Suprapubic skin (tissue), 4 donors: Measurements from ENCODE around the gene SFR1. TPM values are rescaled to one million over a fixed set of nuclear protein-coding genes. Genes with fewer than 3 reads are reported as not detected.

Experiments used
- DNase-seq, 2 donors: peaks; one replicate each; pipeline ENCODE4 v3.0.0-alpha.2; 2019; ENCODE audit warnings: low spot score in 2 of 2
- H3K27ac ChIP-seq: fragments of 200-600 bp; sonication (generic); one replicate; pipeline ENCODE4 v1.5.1; 2019
- H3K27me3 ChIP-seq: fragments of 200-600 bp; sonication (generic); one replicate; pipeline ENCODE4 v1.5.1; 2019
- H3K36me3 ChIP-seq: fragments of 200-600 bp; sonication (generic); one replicate; pipeline ENCODE4 v1.5.1; 2019
- H3K4me1 ChIP-seq: fragments of 200-600 bp; sonication (generic); one replicate; pipeline ENCODE4 v1.5.1; 2019
- H3K4me3 ChIP-seq: fragments of 200-600 bp; sonication (generic); one replicate; pipeline ENCODE4 v1.5.1; 2019; ENCODE audit warnings: mild to moderate bottlenecking
- H3K9me3 ChIP-seq: fragments of 200-600 bp; sonication (generic); one replicate; pipeline ENCODE4 v1.5.1; 2019
- CTCF ChIP-seq, 2 donors: fragments of 200-600 bp in 1 of 2; fragments of 450-650 bp in 1 of 2; sonication (generic) in 1 of 2; IDR thresholded peaks; one replicate each; pipeline ENCODE4 v1.5.1; 2016 to 2019; ENCODE audit warnings: antibody characterized with exemption in 2 of 2, mild to moderate bottlenecking in 1 of 2, moderate library complexity in 1 of 2
- EP300 ChIP-seq: sonication (generic); formaldehyde crosslinking; IDR thresholded peaks from one replicate; pipeline ENCODE4 v1.6.1; 2017; ENCODE audit warnings: antibody characterized with exemption
- POLR2A ChIP-seq, 2 donors: fragments of 450-650 bp; IDR thresholded peaks; one replicate each; pipeline ENCODE4 v1.6.1; 2017; ENCODE audit warnings: antibody characterized with exemption in 2 of 2, mild to moderate bottlenecking in 2 of 2, moderate library complexity in 2 of 2
- POLR2AphosphoS5 ChIP-seq, 3 donors: sonication (generic); formaldehyde crosslinking; IDR thresholded peaks; one replicate each; pipeline ENCODE4 v1.6.1; 2017; ENCODE audit warnings: antibody characterized with exemption in 3 of 3
- WGBS: methylation state at CpG from one replicate; pipeline ENCODE4 v1.1.5; 2018; 5-methylcytosine and 5-hydroxymethylcytosine counted together
- total RNA-seq, 4 donors: library from RNA; depleted of rRNA; stranded (reverse); fragments of >200 nt; gene quantifications; one replicate each; pipeline ENCODE4 v1.1.0, GENCODE V29; 2016

The SFR1 gene
- total RNA-seq, 4 donors from 2014 or later = 4.6 to 10.8 (median 5.6) TPM

DNA sequence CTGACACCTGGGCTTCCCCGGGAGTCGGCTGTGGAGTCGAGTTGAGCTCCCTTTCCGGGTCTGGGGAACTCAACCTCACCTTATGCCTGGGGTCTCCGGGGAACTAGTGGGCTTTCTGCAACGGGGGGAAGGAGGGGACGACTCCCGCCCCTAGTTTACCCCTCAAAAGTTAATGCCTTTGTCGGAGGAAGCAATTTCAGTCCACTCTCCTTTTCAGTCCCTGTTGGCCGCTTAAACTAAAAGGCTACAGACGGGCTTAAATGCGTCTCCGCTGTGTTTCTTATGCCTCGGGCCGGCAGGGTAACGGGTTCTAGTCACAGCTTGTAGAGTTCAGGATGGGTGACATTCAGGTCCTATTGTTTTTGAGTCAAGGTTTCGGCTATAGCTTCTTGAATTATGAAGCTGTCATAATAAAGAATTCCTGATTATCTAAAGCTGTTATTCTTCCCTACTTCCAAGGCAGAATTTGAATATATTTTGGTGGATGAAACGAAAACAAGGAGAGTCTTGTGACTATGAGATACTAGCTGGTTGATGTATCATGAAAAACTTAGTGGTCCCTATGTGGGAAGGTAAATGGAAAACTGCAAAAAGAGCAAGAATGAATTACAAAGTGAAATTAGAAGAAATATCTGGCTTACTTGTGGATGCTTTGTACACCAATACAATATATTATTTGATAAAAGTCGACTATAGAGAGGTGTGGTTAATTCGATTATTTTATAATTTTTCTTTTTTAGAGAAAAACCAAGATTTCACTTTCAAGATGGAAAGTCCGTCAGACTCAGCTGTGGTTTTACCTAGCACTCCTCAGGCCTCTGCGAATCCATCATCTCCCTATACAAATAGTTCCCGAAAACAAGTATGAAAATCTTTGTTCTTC lies 495 bp downstream of the SFR1 start:
- Histone ChIP-seq H3K4me1 (peaks cover 31% of the 10 kb centered on the region), H3K27me3 (no peaks in the 10 kb centered on the region)

DNA sequence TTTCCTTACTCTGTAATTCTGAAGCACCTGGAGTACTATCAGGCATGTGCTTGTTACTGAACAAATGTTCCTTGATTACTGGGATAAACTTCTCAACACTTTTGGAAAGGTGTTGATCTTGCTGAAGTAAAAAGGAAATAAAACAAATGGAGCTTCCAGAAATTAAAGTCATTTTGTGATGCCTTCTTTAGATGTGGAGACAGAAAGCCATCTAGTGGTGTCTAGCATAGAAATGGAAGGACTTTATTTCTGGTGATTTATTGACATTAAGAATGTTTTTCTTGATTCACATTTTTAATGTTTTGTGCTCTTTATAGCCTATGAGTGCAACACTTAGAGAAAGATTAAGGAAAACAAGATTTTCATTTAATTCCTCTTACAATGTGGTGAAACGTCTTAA lies 1.4 kb downstream of the SFR1 start:
- WGBS = 52% methylated on average over 1 of the region's 1 CpG
- no peak overlapping the region for H3K27ac ChIP-seq

More for the DNA sequence above, 495 bp downstream of the SFR1 start:
- DNase-seq = no peak
- peak overlapping the region; percentile 98 for H3K27ac ChIP-seq
- 22% methylated on average over 16 of the region's 23 CpGs for WGBS
- H3K9me3 ChIP-seq = no peaks in the 10 kb centered on the region
- H3K4me3 ChIP-seq = peak overlapping the region; percentile 77
- H3K36me3 ChIP-seq = no peaks in the 10 kb centered on the region
- no peak for TF ChIP-seq EP300
- no peak for TF ChIP-seq CTCF (IDR thresholded peaks at IDR 0.05)

DNA sequence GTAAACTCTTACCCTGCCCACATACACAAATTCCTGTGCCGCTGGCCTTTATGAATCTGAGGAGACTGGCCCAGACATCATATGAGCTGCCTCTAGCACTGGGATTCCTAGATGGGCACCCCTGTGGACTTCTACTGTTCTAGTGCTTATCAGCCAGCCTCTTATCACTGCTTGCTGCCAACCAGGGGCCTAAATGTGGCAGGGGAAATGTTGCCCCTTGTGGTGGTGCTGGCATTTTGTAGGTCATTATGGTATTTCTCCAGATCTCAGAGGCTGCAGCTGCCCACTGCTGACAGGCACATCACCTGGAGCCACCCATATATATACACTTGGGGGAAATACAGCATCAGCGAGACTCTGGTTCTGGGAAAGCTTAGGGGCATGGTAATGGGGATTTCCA lies 5.4 kb downstream of the SFR1 start:
- Histone ChIP-seq H3K27ac (no peak overlapping the region), H3K4me1 (peaks cover 12% of the 10 kb centered on the region), H3K36me3 (no peaks in the 10 kb centered on the region), H3K27me3 (no peaks in the 10 kb centered on the region), H3K4me3 (no peak overlapping the region), H3K9me3 (no peaks in the 10 kb centered on the region)
- 83% methylated on average over 2 of the region's 2 CpGs for WGBS
- TF ChIP-seq POLR2A (IDR thresholded peaks at IDR 0.05) (no peak), CTCF (IDR thresholded peaks at IDR 0.05) (no peak), EP300 (no peak), POLR2AphosphoS5 (IDR thresholded peaks at IDR 0.05) (no peak)
- no peak for DNase-seq

More for the DNA sequence above, 1.4 kb downstream of the SFR1 start:
- Histone ChIP-seq H3K4me1 (peaks cover 29% of the 10 kb centered on the region), H3K4me3 (no peak overlapping the region), H3K36me3 (no peaks in the 10 kb centered on the region), H3K9me3 (no peaks in the 10 kb centered on the region), H3K27me3 (no peaks in the 10 kb centered on the region)
- DNase-seq = no peak
- TF ChIP-seq CTCF (IDR thresholded peaks at IDR 0.05) (no peak), POLR2AphosphoS5 (IDR thresholded peaks at IDR 0.05) (no peak), EP300 (no peak), POLR2A (IDR thresholded peaks at IDR 0.05) (no peak)

- DNase-seq = no peak
- H3K4me1 ChIP-seq = peaks cover 6% of the 10 kb centered on the region
- no peak overlapping the region for H3K4me3 ChIP-seq
- 84% methylated on average over 2 of the region's 2 CpGs for WGBS
- H3K36me3 ChIP-seq = no peaks in the 10 kb centered on the region
- H3K9me3 ChIP-seq = no peaks in the 10 kb centered on the region
- H3K27ac ChIP-seq = no peak overlapping the region
- H3K27me3 ChIP-seq = no peaks in the 10 kb centered on the region
- TF ChIP-seq CTCF (IDR thresholded peaks at IDR 0.05) (no peak), POLR2AphosphoS5 (IDR thresholded peaks at IDR 0.05) (no peak), EP300 (no peak), POLR2A (IDR thresholded peaks at IDR 0.05) (no peak)
Measured at GRCh38 chr10:104128214-104128613, 6.2 kb downstream of the SFR1 start.

DNA sequence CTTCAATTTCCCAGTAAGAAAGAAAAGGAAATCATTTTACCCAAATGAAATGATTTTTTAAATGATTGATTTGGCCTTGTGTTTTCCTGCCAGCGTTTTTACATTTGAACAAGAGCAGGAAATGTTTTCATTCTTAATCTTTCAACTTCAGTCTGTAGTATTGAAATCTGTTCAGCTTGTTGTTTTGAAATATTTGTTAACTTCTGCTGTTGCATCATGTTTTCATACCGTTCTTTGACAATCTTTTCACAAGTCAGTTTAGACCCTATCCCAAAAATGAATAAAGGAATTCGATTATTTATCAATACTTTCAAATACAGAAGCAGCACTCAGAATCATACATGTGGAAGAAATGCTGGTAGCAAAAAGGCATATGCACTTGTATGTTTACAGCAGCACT lies 8.1 kb downstream of the SFR1 start:
- no peak for DNase-seq
- 63% methylated on average over 3 of the region's 3 CpGs for WGBS
- H3K27me3 ChIP-seq = no peaks in the 10 kb centered on the region
- H3K36me3 ChIP-seq = no peaks in the 10 kb centered on the region
- H3K27ac ChIP-seq = no peak overlapping the region
- TF ChIP-seq POLR2AphosphoS5 (IDR thresholded peaks at IDR 0.05) = no peak
- TF ChIP-seq EP300 = no peak
- no peak for TF ChIP-seq CTCF (IDR thresholded peaks at IDR 0.05)
- no peak for TF ChIP-seq POLR2A (IDR thresholded peaks at IDR 0.05)
- no peaks in the 10 kb centered on the region for H3K9me3 ChIP-seq
- no peaks in the 10 kb centered on the region for H3K4me1 ChIP-seq
- H3K4me3 ChIP-seq = no peak overlapping the region
